Heart left ventricle (tissue), 16 donors: ENCODE measurements around the gene SMIM5. TPM values are rescaled to one million over a fixed set of nuclear protein-coding genes. Genes with fewer than 3 reads are reported as not detected.

Experiments used
- ATAC-seq, 4 donors: fragments of 200-7000 bp; cut with Tn5 transposase; one replicate each; pipeline ENCODE4 v1.9.1; 2020 to 2022; ENCODE audit warnings: moderate library complexity in 4 of 4, mild to moderate bottlenecking in 3 of 4, moderate number of reproducible peaks in 1 of 4
- DNase-seq, 5 donors: peaks; one replicate each; pipeline ENCODE4 v3.0.0-alpha.2; 2020
- H3K27ac ChIP-seq, 12 donors: fragments of 200-600 bp; sonication (generic) in 4 of 12; one replicate each; pipeline versions ENCODE4 v1.5.0 to v1.8.0; 2016 to 2022; ENCODE audit warnings: mild to moderate bottlenecking in 2 of 12
- H3K27me3 ChIP-seq, 9 donors: fragments of 200-600 bp; sonication (generic) in 2 of 9; one replicate each; pipeline versions ENCODE4 v1.5.1 to v1.8.0; 2016 to 2022; ENCODE audit warnings: mild to moderate bottlenecking in 3 of 9
- H3K36me3 ChIP-seq, 9 donors: fragments of 200-600 bp; sonication (generic) in 2 of 9; one replicate each; pipeline versions ENCODE4 v1.5.0 to v1.8.0; 2018 to 2022; ENCODE audit warnings: mild to moderate bottlenecking in 2 of 9
- H3K4me1 ChIP-seq, 12 donors: fragments of 200-600 bp; sonication (generic) in 4 of 12; one replicate each; pipeline versions ENCODE4 v1.5.0 to v1.8.0; 2016 to 2022; ENCODE audit warnings: mild to moderate bottlenecking in 3 of 12
- H3K4me3 ChIP-seq, 12 donors: fragments of 200-600 bp; sonication (generic) in 4 of 12; one replicate each; pipeline versions ENCODE4 v1.5.0 to v1.8.0; 2017 to 2022; ENCODE audit warnings: mild to moderate bottlenecking in 9 of 12, moderate library complexity in 4 of 12
- H3K9me3 ChIP-seq, 12 donors: fragments of 200-600 bp; sonication (generic) in 4 of 12; one replicate each; pipeline versions ENCODE4 v1.5.0 to v1.8.0; 2016 to 2022; ENCODE audit warnings: mild to moderate bottlenecking in 1 of 12
- POLR2A ChIP-seq, 2 donors: fragments of 450-650 bp; IDR thresholded peaks; one replicate each; pipeline ENCODE4 v1.6.1; 2017; ENCODE audit warnings: antibody characterized with exemption in 2 of 2, mild to moderate bottlenecking in 2 of 2, moderate library complexity in 2 of 2
- WGBS, 4 donors: extraction: QIAGEN DNeasy Blood & Tissue Kit in 2 of 4; methylation state at CpG; one replicate each; pipeline versions ENCODE4 v1.1.5 to v1.1.7; 2013 to 2018; 5-methylcytosine and 5-hydroxymethylcytosine counted together
- intact Hi-C, 10 donors: fragments of 100-400 bp; cut with DNase I; formaldehyde crosslinking; loops; one replicate each; pipeline versions ENCODE4 v1.11.1 to v1.14.2; 2022
- polyA plus RNA-seq, 2 donors: library from polyadenylated mRNA; stranded (reverse); fragments of 200-250 nt; gene quantifications; one replicate each; pipeline ENCODE4 v1.2.3, GENCODE V29; 2013
- total RNA-seq, 9 donors: library from RNA; depleted of rRNA in 2 of 9; stranded (reverse); fragments of >200 nt in 2 of 9; fragmentation: NEBNext Ultra II Directional in 3 of 9; extraction: Animal tissue kit (Norgen Biotek cat#: 25700) in 3 of 9; gene quantifications; one replicate each; pipeline versions ENCODE4 v1.1.0 to v1.2.4, GENCODE V29; 2016 to 2023
- TF ChIP-seq, protein P1 (sequence below), 12 donors: fragments of 200-600 bp; sonication (generic) in 4 of 12; IDR thresholded peaks; one replicate each; pipeline versions ENCODE4 v1.5.0 to v1.8.0; 2018 to 2022; ENCODE audit warnings: antibody characterized with exemption in 12 of 12, mild to moderate bottlenecking in 5 of 12
- donor health status: ischemic (EF 13 %, LVEDD 7.1; RV severe dilation, severe dysfunction).
- donor health status: healthy with polysubstance abuse.
- donor health status: DM: no; HTN: yes; CAD: no.
- donor health status: DM: no; HTN: no; CAD: no.
- donor health status: ischemic (EF 25% LVEDD 6.9; RV normal size, moderate dysfunction).
- donor health status: ischemic (EF 25% LVEDD 5.7; RV mildly dilated, moderate dysfunction).
- donor health status: healthy.
- donor health status: DM: yes; HTN: yes; CAD: no.
- donor health status: ischemic (EF 35%, LVEDD 5.7; RV mildly dilated, moderate dysfunction).
- donor health status: nonischemic (EF 11% LVEDD 7.7; RV severe dilation, severe dysfunction).
- donor health status: DM: yes; HTN: yes; CAD: no.
- donor health status: PGD.
- donor health status: ischemic (EF 29% LVEDD 5.4; RV normal size, mild dysfunction).
- donor health status: nonischemic (EF 23%, LVEDD 6.1; RV moderate dilation, normal function).

Gene SMIM5
- total and polyA plus RNA-seq, 11 donors, result 1.8 to 18.2 (median 6.8) TPM

GRCh38 chr17:75590314-75590761 lies 42.9 kb upstream of the SMIM5 start:
- WGBS, 4 donors, result 85 to 87% (median 86%) methylated on average over 8 of the region's 8 CpGs
- H3K27me3 ChIP-seq, result no peaks in the 10 kb centered on the region
- peaks cover 0 to 29% (median 14%) of the 10 kb centered on the region in 12 donors for H3K4me1 ChIP-seq
- no peak for TF ChIP-seq POLR2A (IDR thresholded peaks at IDR 0.05)
- TF ChIP-seq, protein P1, sequence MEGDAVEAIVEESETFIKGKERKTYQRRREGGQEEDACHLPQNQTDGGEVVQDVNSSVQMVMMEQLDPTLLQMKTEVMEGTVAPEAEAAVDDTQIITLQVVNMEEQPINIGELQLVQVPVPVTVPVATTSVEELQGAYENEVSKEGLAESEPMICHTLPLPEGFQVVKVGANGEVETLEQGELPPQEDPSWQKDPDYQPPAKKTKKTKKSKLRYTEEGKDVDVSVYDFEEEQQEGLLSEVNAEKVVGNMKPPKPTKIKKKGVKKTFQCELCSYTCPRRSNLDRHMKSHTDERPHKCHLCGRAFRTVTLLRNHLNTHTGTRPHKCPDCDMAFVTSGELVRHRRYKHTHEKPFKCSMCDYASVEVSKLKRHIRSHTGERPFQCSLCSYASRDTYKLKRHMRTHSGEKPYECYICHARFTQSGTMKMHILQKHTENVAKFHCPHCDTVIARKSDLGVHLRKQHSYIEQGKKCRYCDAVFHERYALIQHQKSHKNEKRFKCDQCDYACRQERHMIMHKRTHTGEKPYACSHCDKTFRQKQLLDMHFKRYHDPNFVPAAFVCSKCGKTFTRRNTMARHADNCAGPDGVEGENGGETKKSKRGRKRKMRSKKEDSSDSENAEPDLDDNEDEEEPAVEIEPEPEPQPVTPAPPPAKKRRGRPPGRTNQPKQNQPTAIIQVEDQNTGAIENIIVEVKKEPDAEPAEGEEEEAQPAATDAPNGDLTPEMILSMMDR (IDR thresholded peaks at IDR 0.05), result no peak
- peaks cover 0 to 4% (median 0%) of the 10 kb centered on the region in 9 donors for H3K36me3 ChIP-seq
- DNase-seq (peak in 1 of 5 donors; percentile 15), ATAC-seq (no peak)
- peak overlapping the region in 3 of 12 donors; percentile 73 to 96 (median 91) for H3K27ac ChIP-seq
- H3K9me3 ChIP-seq, result no peaks in the 10 kb centered on the region
- intact Hi-C loops, result loop anchor here in 1 of 10 donors (10.0 kb wide), 1 partner anchor 166 kb away; no protein-coding TSS in a partner anchor
- H3K4me3 ChIP-seq, result peak overlapping the region in 1 of 12 donors; percentile 75

GRCh38 chr17:75590849-75591721 lies 42.1 kb upstream of the SMIM5 start:
- Histone ChIP-seq H3K27me3 (no peaks in the 10 kb centered on the region), H3K9me3 (no peaks in the 10 kb centered on the region), H3K36me3 (peaks cover 0 to 4% (median 0%) of the 10 kb centered on the region in 9 donors), H3K4me1 (peaks cover 0 to 29% (median 14%) of the 10 kb centered on the region in 12 donors), H3K4me3 (no peak overlapping the region), H3K27ac (no peak overlapping the region)
- WGBS, 4 donors, result 85 to 88% (median 86%) methylated on average over 12 of the region's 12 CpGs
- TF ChIP-seq, protein P1 (IDR thresholded peaks at IDR 0.05), result no peak
- TF ChIP-seq POLR2A (IDR thresholded peaks at IDR 0.05), result no peak
- peak in 1 of 5 donors; percentile 15 for DNase-seq
- ATAC-seq, result no peak
- intact Hi-C loops, result loop anchor here in 1 of 10 donors (10.0 kb wide), 1 partner anchor 166 kb away; no protein-coding TSS in a partner anchor

GRCh38 chr17:75591722-75592302 lies 41.4 kb upstream of the SMIM5 start:
- no peak for DNase-seq

More at GRCh38 chr17:75591722-75592302, 41.4 kb upstream of the SMIM5 start:
- peaks cover 0 to 29% (median 14%) of the 10 kb centered on the region in 12 donors for H3K4me1 ChIP-seq
- ATAC-seq, result no peak
- no peaks in the 10 kb centered on the region for H3K9me3 ChIP-seq
- peaks cover 0 to 4% (median 0%) of the 10 kb centered on the region in 9 donors for H3K36me3 ChIP-seq
- no peaks in the 10 kb centered on the region for H3K27me3 ChIP-seq
- 78 to 96% (median 86%) methylated on average over 5 to 7 of the region's 7 CpGs for WGBS, 4 donors
- no peak for TF ChIP-seq POLR2A (IDR thresholded peaks at IDR 0.05)
- TF ChIP-seq, protein P1 (IDR thresholded peaks at IDR 0.05), result no peak
- no peak overlapping the region for H3K27ac ChIP-seq
- intact Hi-C loops, result loop anchor here in 1 of 10 donors (10.0 kb wide), 1 partner anchor 167 kb away; no protein-coding TSS in a partner anchor
- H3K4me3 ChIP-seq, result no peak overlapping the region
